Measurements from ENCODE around the gene MYRIP.

MYRIP gene

GRCh38 chr3:40047406-40047805 is 238.0 kb downstream of the MYRIP start:
- Histone ChIP-seq H3K36me3 (ENCODE audit: low read depth) (no peaks in the 10 kb centered on the region), H3K9me3 (ENCODE audit: severe bottlenecking) (peaks cover 6% of the 10 kb centered on the region), H3K27me3 (ENCODE audit: insufficient read depth, poor library complexity, severe bottlenecking) (no peaks in the 10 kb centered on the region), H3K4me3 (ENCODE audit: severe bottlenecking) (no peak overlapping the region), H3K4me1 (ENCODE audit: insufficient read depth, poor library complexity, severe bottlenecking) (peaks cover 21% of the 10 kb centered on the region), H3K27ac (ENCODE audit: poor library complexity, severe bottlenecking) (no peak overlapping the region)
- TF ChIP-seq CTCF (IDR thresholded peaks at IDR 0.05; ENCODE audit: poor library complexity, severe bottlenecking) = no peak
- no peak for DNase-seq (ENCODE audit: low spot score)
- ATAC-seq (ENCODE audit: low read depth) = no peak

GRCh38 chr3:40053663-40054062 is 244.3 kb downstream of the MYRIP start:
- no peaks in the 10 kb centered on the region for H3K36me3 ChIP-seq (ENCODE audit: low read depth)
- no peak for TF ChIP-seq CTCF (IDR thresholded peaks at IDR 0.05; ENCODE audit: poor library complexity, severe bottlenecking)
- no peaks in the 10 kb centered on the region for H3K27me3 ChIP-seq (ENCODE audit: insufficient read depth, poor library complexity, severe bottlenecking)
- no peaks in the 10 kb centered on the region for H3K4me1 ChIP-seq (ENCODE audit: insufficient read depth, poor library complexity, severe bottlenecking)
- H3K27ac ChIP-seq (ENCODE audit: poor library complexity, severe bottlenecking) = no peak overlapping the region
- H3K9me3 ChIP-seq (ENCODE audit: severe bottlenecking) = peaks cover 6% of the 10 kb centered on the region
- no peak for DNase-seq (ENCODE audit: low spot score)
- ATAC-seq (ENCODE audit: low read depth) = no peak
- H3K4me3 ChIP-seq (ENCODE audit: severe bottlenecking) = no peak overlapping the region

GRCh38 chr3:40054568-40055222 is 245.3 kb downstream of the MYRIP start:
- ATAC-seq (ENCODE audit: low read depth) (no peak), DNase-seq (ENCODE audit: low spot score) (no peak)
- no peak overlapping the region for H3K27ac ChIP-seq (ENCODE audit: poor library complexity, severe bottlenecking)
- H3K4me3 ChIP-seq (ENCODE audit: severe bottlenecking) = no peak overlapping the region
- TF ChIP-seq CTCF (IDR thresholded peaks at IDR 0.05; ENCODE audit: poor library complexity, severe bottlenecking) = no peak
- no peaks in the 10 kb centered on the region for H3K4me1 ChIP-seq (ENCODE audit: insufficient read depth, poor library complexity, severe bottlenecking)
- H3K27me3 ChIP-seq (ENCODE audit: insufficient read depth, poor library complexity, severe bottlenecking) = no peaks in the 10 kb centered on the region
- no peaks in the 10 kb centered on the region for H3K36me3 ChIP-seq (ENCODE audit: low read depth)
- H3K9me3 ChIP-seq (ENCODE audit: severe bottlenecking) = peaks cover 6% of the 10 kb centered on the region

GRCh38 chr3:40055361-40055760 is 246.0 kb downstream of the MYRIP start:
- TF ChIP-seq CTCF (IDR thresholded peaks at IDR 0.05; ENCODE audit: poor library complexity, severe bottlenecking) = no peak
- no peak overlapping the region for H3K27ac ChIP-seq (ENCODE audit: poor library complexity, severe bottlenecking)
- no peaks in the 10 kb centered on the region for H3K4me1 ChIP-seq (ENCODE audit: insufficient read depth, poor library complexity, severe bottlenecking)
- no peaks in the 10 kb centered on the region for H3K27me3 ChIP-seq (ENCODE audit: insufficient read depth, poor library complexity, severe bottlenecking)
- H3K36me3 ChIP-seq (ENCODE audit: low read depth) = no peaks in the 10 kb centered on the region
- no peak overlapping the region for H3K4me3 ChIP-seq (ENCODE audit: severe bottlenecking)
- DNase-seq (ENCODE audit: low spot score) (no peak), ATAC-seq (ENCODE audit: low read depth) (no peak)
- peaks cover 3% of the 10 kb centered on the region for H3K9me3 ChIP-seq (ENCODE audit: severe bottlenecking)

- Histone ChIP-seq H3K27ac (ENCODE audit: poor library complexity, severe bottlenecking) (no peak overlapping the region), H3K36me3 (ENCODE audit: low read depth) (no peaks in the 10 kb centered on the region), H3K4me3 (ENCODE audit: severe bottlenecking) (no peak overlapping the region), H3K27me3 (ENCODE audit: insufficient read depth, poor library complexity, severe bottlenecking) (no peaks in the 10 kb centered on the region), H3K4me1 (ENCODE audit: insufficient read depth, poor library complexity, severe bottlenecking) (no peaks in the 10 kb centered on the region), H3K9me3 (ENCODE audit: severe bottlenecking) (no peaks in the 10 kb centered on the region)
- TF ChIP-seq CTCF (IDR thresholded peaks at IDR 0.05; ENCODE audit: poor library complexity, severe bottlenecking) = no peak
- DNase-seq (ENCODE audit: low spot score) (no peak), ATAC-seq (ENCODE audit: low read depth) (no peak)
Measured at GRCh38 chr3:40055956-40056355, 246.5 kb downstream of the MYRIP start.
